AG04449 (cell line): ENCODE data around the gene POC1B.

Experiments
- CTCF ChIA-PET: fragments of 350-600 bp; formaldehyde crosslinking; extraction: SDS; loops from one replicate; lab custom pipeline; 2021; ENCODE audit warnings: antibody characterized with exemption; lab: Yijun Ruan, JAX
- POLR2A ChIA-PET: fragments of 400-600, 350-600 bp; formaldehyde crosslinking; extraction: SDS; loops from one replicate; lab custom pipeline; 2020; ENCODE audit warnings: antibody characterized with exemption, inconsistent platforms; lab: Yijun Ruan, JAX
- DNase-seq: peaks from one replicate; pipeline ENCODE4 v3.0.0-alpha.2; 2010; ENCODE audit warnings: low read depth, low spot score
- H3K4me3 ChIP-seq: 2 replicates; pipeline ENCODE4 v1.5.1; 2011; ENCODE audit warnings: low read depth, mild to moderate bottlenecking, control low read depth, low read length
- CTCF ChIP-seq: IDR thresholded peaks from one replicate; pipeline ENCODE4 v1.5.1; 2011; ENCODE audit warnings: mild to moderate bottlenecking, moderate library complexity, low read length, control low read depth, inconsistent platforms; ENCODE audit not compliant: insufficient read depth; ENCODE audit errors: missing control alignments

The POC1B gene

GRCh38 chr12:89486264-89486663 is 39.6 kb downstream of the POC1B start:
- POLR2A ChIA-PET = no interaction called here
- no peak for DNase-seq

GRCh38 chr12:89484470-89484869 is 41.4 kb downstream of the POC1B start:
- TF ChIP-seq CTCF = no peak
- ChIA-PET CTCF (interaction anchor here (1.0 to 3.7 kb wide), 6 partner anchors 10 to 46 kb away, joined by 3 to 18 read pairs (median 3); no protein-coding TSS in a partner anchor), POLR2A (no interaction called here)
- DNase-seq = no peak
- H3K4me3 ChIP-seq = no peak overlapping the region

More at GRCh38 chr12:89486264-89486663, 39.6 kb downstream of the POC1B start:
- H3K4me3 ChIP-seq = no peak overlapping the region
- no peak for TF ChIP-seq CTCF
- CTCF ChIA-PET = interaction anchor here (2.9 kb wide), 1 partner anchor 14 kb away, joined by 21 read pairs; no protein-coding TSS in a partner anchor

GRCh38 chr12:89481213-89481914 is 44.5 kb downstream of the POC1B start:
- no peak for DNase-seq
- POLR2A ChIA-PET = no interaction called here
- H3K4me3 ChIP-seq = no peak overlapping the region
- no peak for TF ChIP-seq CTCF
- CTCF ChIA-PET = interaction anchor here (3.7 kb wide), 1 partner anchor 11 kb away, joined by 18 read pairs; no protein-coding TSS in a partner anchor

- H3K4me3 ChIP-seq = no peak overlapping the region
- ChIA-PET POLR2A (no interaction called here), CTCF (interaction anchor here (0.5 kb wide), 1 partner anchor 446 kb away, joined by 4 read pairs; no protein-coding TSS in a partner anchor)
- no peak for DNase-seq
- no peak for TF ChIP-seq CTCF
Measured at GRCh38 chr12:89479982-89480381, 45.9 kb downstream of the POC1B start.

- CTCF ChIA-PET = interaction anchor here (0.6 to 1.8 kb wide), 4 partner anchors 9 to 460 kb away, joined by 3 to 7 read pairs (median 4); no protein-coding TSS in a partner anchor
Measured at GRCh38 chr12:89477633-89478279, 48.1 kb downstream of the POC1B start.

More at GRCh38 chr12:89477633-89478279, 48.1 kb downstream of the POC1B start:
- no peak for DNase-seq
- POLR2A ChIA-PET = no interaction called here
- H3K4me3 ChIP-seq = no peak overlapping the region
- no peak for TF ChIP-seq CTCF
